ENCODE data around the gene KIF3C.
"Not testable (repeated sequence)": the region's sequence is repeated elsewhere in the genome, so short reads cannot be mapped to it uniquely, and the experiment has no call there.

KIF3C gene

GRCh38 chr2:25982273-25982967, at the start of gene KIF3C:
KIF3C (minus strand) TSS chr2:25982497; CDS start chr2:25981917, 580 bp downstream.
- CTCF ChIA-PET = interaction anchor here (1.9 kb wide), 1 partner anchor 9 kb away, joined by 13 read pairs; no protein-coding TSS in a partner anchor
- DNase-seq (ENCODE audit: extremely low spot score) = peak; percentile 77
- TF ChIP-seq L3MBTL2 (conservative IDR thresholded peaks at IDR 0.05) = no peak
- TF ChIP-seq LEF1 (IDR thresholded peaks at IDR 0.05; ENCODE audit: borderline replicate concordance) = no peak
- TF ChIP-seq CTBP1 (IDR thresholded peaks at IDR 0.05; ENCODE audit: borderline replicate concordance) = no peak
- TF ChIP-seq FOXA1 (IDR thresholded peaks at IDR 0.05) = no peak
- POLR2A ChIA-PET = interaction anchor here (0.6 to 1.5 kb wide), 3 partner anchors 8 to 185 kb away, joined by 3 read pairs; no protein-coding TSS in a partner anchor

- DNase-seq (ENCODE audit: extremely low spot score); CTCF ChIA-PET; POLR2A ChIA-PET: not testable (repeated sequence)
Measured at GRCh38 chr2:26028083-26028482, 45.8 kb upstream of the KIF3C start.

- TF ChIP-seq NFRKB (IDR thresholded peaks at IDR 0.05) (no peak), L3MBTL2 (conservative IDR thresholded peaks at IDR 0.05) (no peak), FOXA1 (IDR thresholded peaks at IDR 0.05) (no peak), ARNT (IDR thresholded peaks at IDR 0.05) (no peak), ELF4 (IDR thresholded peaks at IDR 0.05) (no peak), FOXM1 (IDR thresholded peaks at IDR 0.05; ENCODE audit: borderline replicate concordance) (no peak), BHLHE40 (IDR thresholded peaks at IDR 0.05; ENCODE audit: borderline replicate concordance) (no peak), CTBP1 (IDR thresholded peaks at IDR 0.05; ENCODE audit: borderline replicate concordance) (no peak), SUZ12 (IDR thresholded peaks at IDR 0.05) (no peak), LEF1 (IDR thresholded peaks at IDR 0.05; ENCODE audit: borderline replicate concordance) (no peak), TARDBP (IDR thresholded peaks at IDR 0.05) (no peak), SP1 (IDR thresholded peaks at IDR 0.05) (no peak), ZNF384 (IDR thresholded peaks at IDR 0.05) (no peak)
- ChIA-PET POLR2A (interaction anchor here (1.8 kb wide), 1 partner anchor 9 kb away, joined by 5 read pairs; the partner anchor contains the start of gene RAB10), CTCF (no interaction called here)
- DNase-seq (ENCODE audit: extremely low spot score) = no peak
Measured at GRCh38 chr2:26025509-26025908, 43.2 kb upstream of the KIF3C start.

- CTCF ChIA-PET = no interaction called here
- POLR2A ChIA-PET = no interaction called here
Measured at GRCh38 chr2:26024260-26024659, 42.0 kb upstream of the KIF3C start.

GRCh38 chr2:26020231-26020640, 37.9 kb upstream of the KIF3C start:
- DNase-seq (ENCODE audit: extremely low spot score) = no peak
- TF ChIP-seq NFRKB (IDR thresholded peaks at IDR 0.05) (no peak), BHLHE40 (IDR thresholded peaks at IDR 0.05; ENCODE audit: borderline replicate concordance) (no peak), FOXA1 (IDR thresholded peaks at IDR 0.05) (no peak), ARNT (IDR thresholded peaks at IDR 0.05) (no peak), ZNF384 (IDR thresholded peaks at IDR 0.05) (no peak), LEF1 (IDR thresholded peaks at IDR 0.05; ENCODE audit: borderline replicate concordance) (no peak), SP1 (IDR thresholded peaks at IDR 0.05) (no peak), SUZ12 (IDR thresholded peaks at IDR 0.05) (no peak), FOXM1 (IDR thresholded peaks at IDR 0.05; ENCODE audit: borderline replicate concordance) (no peak), HDGF (IDR thresholded peaks at IDR 0.05; ENCODE audit: borderline replicate concordance) (no peak), FOXK2 (IDR thresholded peaks at IDR 0.05) (no peak)
- POLR2A ChIA-PET = no interaction called here
- CTCF ChIA-PET = interaction anchor here (0.6 kb wide), 1 partner anchor 168 kb away, joined by 3 read pairs; no protein-coding TSS in a partner anchor

More at GRCh38 chr2:26024260-26024659, 42.0 kb upstream of the KIF3C start:
- DNase-seq (ENCODE audit: extremely low spot score) = no peak
- TF ChIP-seq HDGF (IDR thresholded peaks at IDR 0.05; ENCODE audit: borderline replicate concordance) (no peak), L3MBTL2 (conservative IDR thresholded peaks at IDR 0.05) (no peak), PKNOX1 (IDR thresholded peaks at IDR 0.05) (no peak), ZNF384 (IDR thresholded peaks at IDR 0.05) (no peak), ARNT (IDR thresholded peaks at IDR 0.05) (no peak), ELF4 (IDR thresholded peaks at IDR 0.05) (no peak), SP1 (IDR thresholded peaks at IDR 0.05) (no peak), SUZ12 (IDR thresholded peaks at IDR 0.05) (no peak), LEF1 (IDR thresholded peaks at IDR 0.05; ENCODE audit: borderline replicate concordance) (no peak), TARDBP (IDR thresholded peaks at IDR 0.05) (no peak), FOXK2 (IDR thresholded peaks at IDR 0.05) (no peak), FOXM1 (IDR thresholded peaks at IDR 0.05; ENCODE audit: borderline replicate concordance) (no peak), NFRKB (IDR thresholded peaks at IDR 0.05) (no peak), BHLHE40 (IDR thresholded peaks at IDR 0.05; ENCODE audit: borderline replicate concordance) (no peak), FOXA1 (IDR thresholded peaks at IDR 0.05) (no peak), CTBP1 (IDR thresholded peaks at IDR 0.05; ENCODE audit: borderline replicate concordance) (no peak)

GRCh38 chr2:26018184-26019055, 36.1 kb upstream of the KIF3C start:
- POLR2A ChIA-PET = interaction anchor here (2.0 kb wide), 1 partner anchor 15 kb away, joined by 13 read pairs; the partner anchor contains the start of gene RAB10
- peak; percentile 42 for DNase-seq (ENCODE audit: extremely low spot score)
- CTCF ChIA-PET = no interaction called here
- TF ChIP-seq ELF4 (IDR thresholded peaks at IDR 0.05) = no peak
- TF ChIP-seq LEF1 (IDR thresholded peaks at IDR 0.05; ENCODE audit: borderline replicate concordance) = no peak
- TF ChIP-seq SP1 (IDR thresholded peaks at IDR 0.05) = no peak
- TF ChIP-seq ARNT (IDR thresholded peaks at IDR 0.05) = no peak
- no peak for TF ChIP-seq SUZ12 (IDR thresholded peaks at IDR 0.05)
- TF ChIP-seq L3MBTL2 (conservative IDR thresholded peaks at IDR 0.05) = no peak
- TF ChIP-seq NFRKB (IDR thresholded peaks at IDR 0.05) = no peak
- TF ChIP-seq HDGF (IDR thresholded peaks at IDR 0.05; ENCODE audit: borderline replicate concordance) = no peak
- no peak for TF ChIP-seq ZNF384 (IDR thresholded peaks at IDR 0.05)
- TF ChIP-seq CTBP1 (IDR thresholded peaks at IDR 0.05; ENCODE audit: borderline replicate concordance) = no peak
- TF ChIP-seq TARDBP (IDR thresholded peaks at IDR 0.05) = no peak
- TF ChIP-seq BHLHE40 (IDR thresholded peaks at IDR 0.05; ENCODE audit: borderline replicate concordance) = no peak
- no peak for TF ChIP-seq FOXK2 (IDR thresholded peaks at IDR 0.05)
- TF ChIP-seq FOXM1 (IDR thresholded peaks at IDR 0.05; ENCODE audit: borderline replicate concordance) = no peak

All from HEK293T (cell line).